Retina (tissue), 1 donor: ENCODE measurements around the gene EGFL7.
"Not testable (repeated sequence)": the region's sequence is repeated elsewhere in the genome, so short reads cannot be mapped to it uniquely, and the experiment has no call there.

Source experiments
- DNase-seq: peaks from one replicate; pipeline ENCODE4 v3.0.0-alpha.2; 2016

EGFL7 gene

GRCh38 chr9:136700959-136701667, 38.4 kb downstream of the EGFL7 start:
- peak; percentile 42 for DNase-seq

GRCh38 chr9:136701668-136702053, 38.9 kb downstream of the EGFL7 start:
- DNase-seq = no peak

- no peak for DNase-seq
These were observed 40.7 kb downstream of the EGFL7 start for GRCh38 chr9:136703276-136703860.

- not testable (repeated sequence) for DNase-seq
These were observed 42.0 kb downstream of the EGFL7 start for GRCh38 chr9:136704741-136705140.

GRCh38 chr9:136705564-136705963, 42.8 kb downstream of the EGFL7 start:
- DNase-seq = no peak

GRCh38 chr9:136707011-136707410, 44.3 kb downstream of the EGFL7 start:
- no peak for DNase-seq

- DNase-seq = no peak
These were observed 45.3 kb downstream of the EGFL7 start for GRCh38 chr9:136707849-136708517.

- no peak for DNase-seq
These were observed 46.9 kb downstream of the EGFL7 start for GRCh38 chr9:136709454-136710109.

GRCh38 chr9:136710543-136710942, 47.8 kb downstream of the EGFL7 start:
- DNase-seq = no peak

GRCh38 chr9:136711219-136711648, 48.5 kb downstream of the EGFL7 start:
- not testable (repeated sequence) for DNase-seq

- peak; percentile 89 for DNase-seq
These were observed 49.3 kb downstream of the EGFL7 start, which contains the start of gene DIPK1B for GRCh38 chr9:136711751-136712689. Gene DIPK1B, plus strand, starts transcription at chr9:136712572. Its CDS starts 94 bp downstream, at chr9:136712666.

- peak; percentile 57 for DNase-seq
These were observed 50.2 kb downstream of the EGFL7 start for GRCh38 chr9:136712690-136713544.

GRCh38 chr9:136713550-136713949, 50.8 kb downstream of the EGFL7 start:
- DNase-seq = no peak

GRCh38 chr9:136714096-136714892, 51.6 kb downstream of the EGFL7 start:
- DNase-seq = no peak

- no peak for DNase-seq
These were observed 52.2 kb downstream of the EGFL7 start for GRCh38 chr9:136714893-136715274.

GRCh38 chr9:136717399-136717798, 54.7 kb downstream of the EGFL7 start:
- DNase-seq = no peak

- DNase-seq = no peak
These were observed 55.9 kb downstream of the EGFL7 start for GRCh38 chr9:136718345-136719194.

- no peak for DNase-seq
These were observed 56.6 kb downstream of the EGFL7 start for GRCh38 chr9:136719195-136719880.
